SU-DHL-6 (cell line): ENCODE measurements around the gene MTG1.

ENCODE experiments used
- H2AFZ ChIP-seq: fragments of 200-600 bp; sonication (generic); 2 replicates; pipeline ENCODE4 v1.6.1; 2014; ENCODE audit warnings: low read depth, mild to moderate bottlenecking, moderate library complexity, mixed read lengths, antibody characterized with exemption, low read length; ENCODE audit not compliant: severe bottlenecking
- H3F3A ChIP-seq: fragments of 200-600 bp; shearing (Covaris generic); 2 replicates; pipeline ENCODE4 v1.6.0; 2016; ENCODE audit warnings: antibody characterized with exemption, mild to moderate bottlenecking; ENCODE audit not compliant: insufficient read depth
- H3K27ac ChIP-seq: fragments of 200-600 bp; sonication (generic); 2 replicates; pipeline ENCODE4 v1.5.1; 2016; ENCODE audit warnings: low read depth, mild to moderate bottlenecking, low read length, moderate library complexity, mixed read lengths
- H3K27me3 ChIP-seq: fragments of 200-600 bp; sonication (generic), shearing (Covaris generic); 2 replicates; pipeline ENCODE4 v1.6.0; 2014; ENCODE audit warnings: mild to moderate bottlenecking, low read length
- H3K36me3 ChIP-seq: fragments of 200-600 bp; sonication (generic); 2 replicates; pipeline ENCODE4 v1.6.1; 2014; ENCODE audit warnings: mild to moderate bottlenecking, low read length, mixed read lengths
- H3K4me2 ChIP-seq: fragments of 300-600, 200-600 bp; shearing (Covaris generic), sonication (generic); 2 replicates; pipeline ENCODE4 v1.6.0; 2014; ENCODE audit warnings: low read length, low read depth, mild to moderate bottlenecking; ENCODE audit not compliant: poor library complexity, severe bottlenecking
- H3K4me3 ChIP-seq: fragments of 200-600 bp; sonication (generic); 2 replicates; pipeline ENCODE4 v1.5.1; 2014; ENCODE audit warnings: antibody characterized with exemption, low read length, mild to moderate bottlenecking, mixed read lengths; ENCODE audit not compliant: insufficient read depth, poor library complexity, severe bottlenecking
- H3K79me2 ChIP-seq: fragments of 200-600 bp; sonication (generic); 2 replicates; pipeline ENCODE4 v1.6.1; 2014; ENCODE audit warnings: mild to moderate bottlenecking, low read length, moderate library complexity; ENCODE audit not compliant: insufficient read depth
- H3K9ac ChIP-seq: fragments of 200-600 bp; sonication (generic); 2 replicates; pipeline ENCODE4 v1.7.0; 2014; ENCODE audit warnings: mild to moderate bottlenecking, low read length
- H3K9me2 ChIP-seq: fragments of 200-600 bp; sonication (generic); replicated peaks from 2 replicates; pipeline ENCODE4 v1.6.1; 2014; ENCODE audit warnings: low read length; ENCODE audit not compliant: insufficient read depth
- H3K9me3 ChIP-seq: fragments of 200-600 bp; sonication (generic); 2 replicates; pipeline ENCODE4 v1.6.1; 2014; ENCODE audit warnings: low read length, mixed read lengths; ENCODE audit not compliant: insufficient read depth
- H4K20me1 ChIP-seq: fragments of 200-600 bp; sonication (generic); 2 replicates; pipeline ENCODE4 v1.6.1; 2014; ENCODE audit warnings: low read depth, mild to moderate bottlenecking, antibody characterized with exemption, low read length, moderate library complexity, mixed read lengths
- EZH2phosphoT487 ChIP-seq: fragments of 200-600 bp; sonication (generic), shearing (Covaris generic); conservative IDR thresholded peaks from 2 replicates; pipeline ENCODE4 v1.6.1; 2018; ENCODE audit warnings: mild to moderate bottlenecking, antibody characterized with exemption, low read length, moderate library complexity, mixed read lengths
- TF ChIP-seq, protein P1 (sequence below): fragments of 200-600 bp; sonication (generic); IDR thresholded peaks from one replicate; pipeline ENCODE4 v1.5.1; 2017; ENCODE audit warnings: antibody characterized with exemption, mild to moderate bottlenecking, low read length, moderate library complexity; ENCODE audit not compliant: insufficient read depth, poor library complexity, severe bottlenecking

Gene MTG1

GRCh38 chr10:133370030-133370786 lies 23.7 kb upstream of the MTG1 start:
- no peak overlapping the region for H3K4me3 ChIP-seq
- TF ChIP-seq EZH2phosphoT487, result no peak
- TF ChIP-seq, protein P1, sequence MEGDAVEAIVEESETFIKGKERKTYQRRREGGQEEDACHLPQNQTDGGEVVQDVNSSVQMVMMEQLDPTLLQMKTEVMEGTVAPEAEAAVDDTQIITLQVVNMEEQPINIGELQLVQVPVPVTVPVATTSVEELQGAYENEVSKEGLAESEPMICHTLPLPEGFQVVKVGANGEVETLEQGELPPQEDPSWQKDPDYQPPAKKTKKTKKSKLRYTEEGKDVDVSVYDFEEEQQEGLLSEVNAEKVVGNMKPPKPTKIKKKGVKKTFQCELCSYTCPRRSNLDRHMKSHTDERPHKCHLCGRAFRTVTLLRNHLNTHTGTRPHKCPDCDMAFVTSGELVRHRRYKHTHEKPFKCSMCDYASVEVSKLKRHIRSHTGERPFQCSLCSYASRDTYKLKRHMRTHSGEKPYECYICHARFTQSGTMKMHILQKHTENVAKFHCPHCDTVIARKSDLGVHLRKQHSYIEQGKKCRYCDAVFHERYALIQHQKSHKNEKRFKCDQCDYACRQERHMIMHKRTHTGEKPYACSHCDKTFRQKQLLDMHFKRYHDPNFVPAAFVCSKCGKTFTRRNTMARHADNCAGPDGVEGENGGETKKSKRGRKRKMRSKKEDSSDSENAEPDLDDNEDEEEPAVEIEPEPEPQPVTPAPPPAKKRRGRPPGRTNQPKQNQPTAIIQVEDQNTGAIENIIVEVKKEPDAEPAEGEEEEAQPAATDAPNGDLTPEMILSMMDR, result no peak
- H3K9ac ChIP-seq, result no peak overlapping the region

GRCh38 chr10:133372507-133372906 lies 21.4 kb upstream of the MTG1 start:
- Histone ChIP-seq H3K4me2 (peak overlapping the region; percentile 7), H3K9ac (no peak overlapping the region), H3K9me2 (no peaks in the 10 kb centered on the region), H3K27ac (no peak overlapping the region), H3F3A (peaks cover 5% of the 10 kb centered on the region), H3K4me3 (no peak overlapping the region), H3K79me2 (no peaks in the 10 kb centered on the region), H3K9me3 (no peaks in the 10 kb centered on the region), H4K20me1 (no peaks in the 10 kb centered on the region), H3K27me3 (no peaks in the 10 kb centered on the region), H2AFZ (no peak overlapping the region), H3K36me3 (no peaks in the 10 kb centered on the region)
- TF ChIP-seq, protein P1, result no peak
- no peak for TF ChIP-seq EZH2phosphoT487

More at GRCh38 chr10:133370030-133370786, 23.7 kb upstream of the MTG1 start:
- Histone ChIP-seq H3K27ac (no peak overlapping the region), H3K79me2 (no peaks in the 10 kb centered on the region), H3K9me3 (no peaks in the 10 kb centered on the region), H3K27me3 (no peaks in the 10 kb centered on the region), H4K20me1 (no peaks in the 10 kb centered on the region), H3F3A (peaks cover 5% of the 10 kb centered on the region), H3K36me3 (no peaks in the 10 kb centered on the region), H3K9me2 (no peaks in the 10 kb centered on the region), H3K4me2 (no peak overlapping the region), H2AFZ (no peak overlapping the region)

DNA sequence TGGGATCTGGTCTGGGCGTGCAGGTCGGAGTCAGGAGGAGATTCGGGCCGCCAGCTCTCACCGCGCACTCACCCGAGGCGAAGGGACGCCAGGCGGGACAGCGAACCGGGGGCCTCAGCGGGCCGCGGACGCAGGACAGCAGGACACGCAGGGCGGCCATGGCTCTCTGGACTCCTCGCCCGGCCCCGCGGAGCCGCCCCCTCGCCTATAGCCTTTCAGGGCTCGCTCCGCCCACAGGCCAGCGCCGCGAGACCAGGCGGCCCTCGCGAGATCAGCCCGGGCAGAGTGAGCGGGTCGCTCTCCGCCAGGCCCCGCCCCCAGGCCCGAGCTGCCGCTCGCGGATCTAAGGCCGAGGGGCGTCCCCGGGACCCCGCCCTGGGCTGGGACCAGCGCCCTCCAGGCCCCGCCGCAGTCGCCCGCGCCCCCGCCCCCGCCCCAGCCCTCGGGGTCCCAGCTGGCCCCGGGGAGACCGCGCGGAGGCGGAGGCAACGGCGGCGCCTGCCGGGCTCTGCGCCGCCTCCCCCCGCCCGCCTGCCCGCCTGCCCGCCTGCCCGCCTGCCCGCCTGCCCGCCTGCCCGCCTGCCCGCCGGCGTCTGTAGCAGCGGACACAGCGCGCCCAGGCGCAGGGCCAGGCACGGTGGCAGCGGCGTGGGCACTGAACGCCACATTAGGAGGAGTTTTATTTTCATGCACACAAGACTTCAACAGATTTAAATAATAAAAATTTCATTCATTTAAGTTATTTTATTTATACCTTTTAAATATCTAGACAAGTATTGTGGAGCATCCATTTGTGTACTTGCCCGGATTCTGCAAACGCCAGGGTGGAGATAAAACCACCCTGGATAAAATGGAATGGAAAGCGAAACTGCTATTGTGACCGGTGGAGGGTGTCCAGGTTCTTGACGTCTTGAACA lies 20.5 kb upstream of the MTG1 start, which contains the start of gene ECHS1:
Gene ECHS1, minus strand, starts transcription at position 181 of the 917 bp plus-strand sequence. Its CDS starts 21 bp downstream, at position 160.
- Histone ChIP-seq H3F3A (peaks cover 5% of the 10 kb centered on the region), H2AFZ (peak within 1 kb of the TSS; percentile 62), H3K79me2 (no peaks in the 10 kb centered on the region), H3K27me3 (no peaks in the 10 kb centered on the region), H4K20me1 (no peaks in the 10 kb centered on the region), H3K4me3 (peak within 1 kb of the TSS; percentile 86), H3K4me2 (peak within 1 kb of the TSS; percentile 66), H3K9me2 (no peaks in the 10 kb centered on the region), H3K36me3 (no peaks in the 10 kb centered on the region), H3K9ac (peak within 1 kb of the TSS; percentile 66), H3K9me3 (no peaks in the 10 kb centered on the region), H3K27ac (no peak within 1 kb of the TSS)
- no peak for TF ChIP-seq EZH2phosphoT487
- TF ChIP-seq, protein P1, result no peak
